ENCODE results near the gene MAP4K5.

GRCh38 chr14:50479041-50479440 lies 53.3 kb downstream of the MAP4K5 start:
- TF ChIP-seq SP1 (CRISPR knock-in tag; conservative IDR thresholded peaks at IDR 0.05) = no peak
- no peak for TF ChIP-seq ATF3 (CRISPR knock-in tag; conservative IDR thresholded peaks at IDR 0.05)
